Left lung (tissue), 10 donors: ENCODE measurements around the gene CADM1. TPM values are rescaled to one million over a fixed set of nuclear protein-coding genes. Genes with fewer than 3 reads are reported as not detected.

Source experiments
- ATAC-seq: fragments of 200-7000 bp; cut with Tn5 transposase; one replicate; pipeline ENCODE4 v1.9.1; 2020; ENCODE audit warnings: moderate library complexity
- DNase-seq, 4 donors: peaks; one replicate each; pipeline ENCODE4 v3.0.0-alpha.2; 2013 to 2020
- H3K27ac ChIP-seq, 2 donors: fragments of 200-600 bp; sonication (generic) in 1 of 2; one replicate each; pipeline versions ENCODE4 v1.5.0 to v1.8.0; 2020 to 2021
- H3K27me3 ChIP-seq, 2 donors: fragments of 200-600 bp; sonication (generic) in 1 of 2; one replicate each; pipeline versions ENCODE4 v1.5.0 to v1.8.0; 2020 to 2021
- H3K36me3 ChIP-seq, 2 donors: fragments of 200-600 bp; sonication (generic) in 1 of 2; one replicate each; pipeline versions ENCODE4 v1.5.0 to v1.8.0; 2020 to 2021
- H3K4me1 ChIP-seq, 2 donors: fragments of 200-600 bp; one replicate each; pipeline ENCODE4 v1.8.0; 2021
- H3K4me3 ChIP-seq, 2 donors: fragments of 200-600 bp; sonication (generic) in 1 of 2; one replicate each; pipeline versions ENCODE4 v1.5.0 to v1.8.0; 2020 to 2021; ENCODE audit warnings: mild to moderate bottlenecking in 1 of 2
- H3K9me3 ChIP-seq, 2 donors: fragments of 200-600 bp; sonication (generic) in 1 of 2; one replicate each; pipeline versions ENCODE4 v1.5.0 to v1.8.0; 2020 to 2021
- intact Hi-C, 2 donors: fragments of 100-400 bp; cut with DNase I; formaldehyde crosslinking; loops; one replicate each; pipeline versions ENCODE4 v1.11.2 to v1.14.2; 2022
- polyA plus RNA-seq, 6 donors: library from polyadenylated mRNA; unstranded; fragments of 120-200 nt; gene quantifications; one replicate each; pipeline ENCODE4 v1.2.1, GENCODE V29; 2013; ENCODE audit not compliant: insufficient read length in 6 of 6
- total RNA-seq, 2 donors: library from RNA; stranded (reverse); fragmentation: NEBNext Ultra II Directional; extraction: Animal tissue kit (Norgen Biotek cat#: 25700); gene quantifications; one replicate each; pipeline ENCODE4 v1.2.1, GENCODE V29; 2021
- TF ChIP-seq, protein P1 (sequence below), 2 donors: fragments of 200-600 bp; sonication (generic) in 1 of 2; IDR thresholded peaks; one replicate each; pipeline versions ENCODE4 v1.5.0 to v1.8.0; 2021; ENCODE audit warnings: antibody characterized with exemption in 2 of 2
- donor health status: DM: no; HTN: yes; CAD: no.
- donor health status: DM: no; HTN: no; CAD: no.

CADM1 gene
- total and polyA plus RNA-seq, 8 donors = 105 to 307 (median 156) TPM

DNA sequence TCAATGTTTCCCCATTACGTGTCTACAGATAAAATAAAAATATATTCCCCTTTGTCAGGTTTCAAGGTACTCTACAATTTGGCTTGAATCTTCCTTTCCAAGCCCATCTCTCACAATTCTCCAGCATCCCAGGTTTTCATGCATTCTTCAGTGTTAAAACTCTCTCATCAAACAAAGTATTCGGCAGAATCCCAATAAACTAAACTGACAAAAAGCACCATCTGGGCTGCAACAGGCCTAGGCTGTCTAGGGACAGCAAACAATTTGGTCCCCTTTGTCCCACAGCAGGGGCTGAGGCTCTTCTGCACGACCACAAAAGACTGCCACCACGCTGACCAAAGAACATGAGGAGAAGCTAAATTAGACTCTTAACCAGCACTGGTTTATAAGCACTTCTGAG, 159.4 kb downstream of the CADM1 start:
- Histone ChIP-seq H3K27ac (no peak overlapping the region), H3K9me3 (no peaks in the 10 kb centered on the region), H3K36me3 (no peaks in the 10 kb centered on the region), H3K4me1 (no peaks in the 10 kb centered on the region), H3K4me3 (no peak overlapping the region), H3K27me3 (no peaks in the 10 kb centered on the region)
- ATAC-seq = no peak
- TF ChIP-seq, protein P1, sequence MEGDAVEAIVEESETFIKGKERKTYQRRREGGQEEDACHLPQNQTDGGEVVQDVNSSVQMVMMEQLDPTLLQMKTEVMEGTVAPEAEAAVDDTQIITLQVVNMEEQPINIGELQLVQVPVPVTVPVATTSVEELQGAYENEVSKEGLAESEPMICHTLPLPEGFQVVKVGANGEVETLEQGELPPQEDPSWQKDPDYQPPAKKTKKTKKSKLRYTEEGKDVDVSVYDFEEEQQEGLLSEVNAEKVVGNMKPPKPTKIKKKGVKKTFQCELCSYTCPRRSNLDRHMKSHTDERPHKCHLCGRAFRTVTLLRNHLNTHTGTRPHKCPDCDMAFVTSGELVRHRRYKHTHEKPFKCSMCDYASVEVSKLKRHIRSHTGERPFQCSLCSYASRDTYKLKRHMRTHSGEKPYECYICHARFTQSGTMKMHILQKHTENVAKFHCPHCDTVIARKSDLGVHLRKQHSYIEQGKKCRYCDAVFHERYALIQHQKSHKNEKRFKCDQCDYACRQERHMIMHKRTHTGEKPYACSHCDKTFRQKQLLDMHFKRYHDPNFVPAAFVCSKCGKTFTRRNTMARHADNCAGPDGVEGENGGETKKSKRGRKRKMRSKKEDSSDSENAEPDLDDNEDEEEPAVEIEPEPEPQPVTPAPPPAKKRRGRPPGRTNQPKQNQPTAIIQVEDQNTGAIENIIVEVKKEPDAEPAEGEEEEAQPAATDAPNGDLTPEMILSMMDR (IDR thresholded peaks at IDR 0.05) = no peak
- intact Hi-C loops = no loop called here
- no peak for DNase-seq

DNA sequence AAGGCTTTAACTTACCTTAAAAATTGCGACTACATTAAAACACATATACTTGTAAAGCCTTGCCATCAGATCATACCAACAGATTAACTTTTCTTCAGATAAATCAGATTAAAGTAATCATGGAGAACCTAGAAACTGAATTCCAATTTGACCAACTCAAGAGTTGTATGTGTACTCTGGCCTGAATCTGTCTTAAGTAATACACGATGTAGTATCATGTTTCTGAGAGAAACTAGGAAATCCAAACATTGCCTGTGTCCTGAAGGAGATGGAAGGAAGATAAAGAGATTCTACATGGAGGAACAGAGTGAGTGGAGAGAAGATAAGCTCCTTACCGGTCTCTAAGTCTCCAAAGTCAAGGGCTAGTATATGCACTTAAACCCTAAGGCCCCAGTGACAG, 162.1 kb downstream of the CADM1 start:
- Histone ChIP-seq H3K4me3 (no peak overlapping the region), H3K4me1 (no peaks in the 10 kb centered on the region), H3K36me3 (no peaks in the 10 kb centered on the region), H3K27ac (no peak overlapping the region), H3K27me3 (no peaks in the 10 kb centered on the region), H3K9me3 (no peaks in the 10 kb centered on the region)
- intact Hi-C loops = no loop called here
- TF ChIP-seq, protein P1 (IDR thresholded peaks at IDR 0.05) = no peak
- no peak for ATAC-seq
- DNase-seq = no peak

DNA sequence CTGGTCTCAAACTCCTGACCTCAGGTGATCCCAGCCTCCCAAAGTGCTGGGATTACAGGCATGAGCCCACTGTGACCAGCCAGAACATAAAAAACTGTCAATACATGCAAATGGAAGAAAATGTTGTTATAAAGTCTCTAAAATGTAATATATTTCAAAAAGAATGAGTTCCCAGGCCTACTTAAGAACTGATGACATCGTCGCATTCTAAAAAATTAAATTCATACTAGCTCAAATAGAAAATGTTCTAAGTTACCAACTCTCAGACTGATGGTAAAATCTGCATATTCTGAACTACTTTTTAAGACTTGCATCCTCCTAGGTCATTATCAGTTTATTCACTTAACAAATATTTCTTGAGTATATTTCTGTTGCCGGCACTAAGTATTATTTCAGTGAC, 163.3 kb downstream of the CADM1 start:
- DNase-seq = no peak
- H3K27me3 ChIP-seq = no peaks in the 10 kb centered on the region
- no peaks in the 10 kb centered on the region for H3K9me3 ChIP-seq
- no peaks in the 10 kb centered on the region for H3K4me1 ChIP-seq
- no peaks in the 10 kb centered on the region for H3K36me3 ChIP-seq
- no peak overlapping the region for H3K27ac ChIP-seq
- ATAC-seq = no peak
- TF ChIP-seq, protein P1 (IDR thresholded peaks at IDR 0.05) = no peak
- intact Hi-C loops = no loop called here
- H3K4me3 ChIP-seq = no peak overlapping the region

DNA sequence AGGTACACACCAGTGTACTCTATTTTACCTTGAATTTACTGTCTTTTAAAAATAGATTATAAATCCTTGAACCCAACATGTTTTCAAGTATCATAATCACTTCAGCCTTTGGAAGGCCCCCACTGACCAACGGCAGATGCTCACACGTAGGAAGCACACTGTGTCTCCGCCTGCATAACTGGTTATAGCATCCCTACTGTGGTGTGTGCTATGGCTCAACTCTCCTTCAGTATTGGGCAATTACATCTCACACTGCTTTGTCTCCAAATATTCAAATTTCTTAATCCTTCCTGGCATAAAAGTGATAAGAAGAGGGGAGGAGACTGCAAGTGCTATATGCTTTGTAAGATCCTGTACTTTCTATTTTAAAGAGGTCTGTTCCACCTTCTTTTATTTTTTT, 165.7 kb downstream of the CADM1 start:
- H3K27me3 ChIP-seq = no peaks in the 10 kb centered on the region
- intact Hi-C loops = loop anchor here in 1 of 2 donors (10.0 kb wide), 1 partner anchor 166 kb away; the partner anchor contains the start of gene CADM1
- no peak overlapping the region for H3K27ac ChIP-seq
- DNase-seq (peak in 1 of 4 donors; percentile 52), ATAC-seq (peak; percentile 59)
- TF ChIP-seq, protein P1 (IDR thresholded peaks at IDR 0.05) = no peak
- H3K36me3 ChIP-seq = no peaks in the 10 kb centered on the region
- H3K4me1 ChIP-seq = peaks cover 0 to 3% of the 10 kb centered on the region in 2 donors
- H3K4me3 ChIP-seq = no peak overlapping the region
- H3K9me3 ChIP-seq = no peaks in the 10 kb centered on the region

DNA sequence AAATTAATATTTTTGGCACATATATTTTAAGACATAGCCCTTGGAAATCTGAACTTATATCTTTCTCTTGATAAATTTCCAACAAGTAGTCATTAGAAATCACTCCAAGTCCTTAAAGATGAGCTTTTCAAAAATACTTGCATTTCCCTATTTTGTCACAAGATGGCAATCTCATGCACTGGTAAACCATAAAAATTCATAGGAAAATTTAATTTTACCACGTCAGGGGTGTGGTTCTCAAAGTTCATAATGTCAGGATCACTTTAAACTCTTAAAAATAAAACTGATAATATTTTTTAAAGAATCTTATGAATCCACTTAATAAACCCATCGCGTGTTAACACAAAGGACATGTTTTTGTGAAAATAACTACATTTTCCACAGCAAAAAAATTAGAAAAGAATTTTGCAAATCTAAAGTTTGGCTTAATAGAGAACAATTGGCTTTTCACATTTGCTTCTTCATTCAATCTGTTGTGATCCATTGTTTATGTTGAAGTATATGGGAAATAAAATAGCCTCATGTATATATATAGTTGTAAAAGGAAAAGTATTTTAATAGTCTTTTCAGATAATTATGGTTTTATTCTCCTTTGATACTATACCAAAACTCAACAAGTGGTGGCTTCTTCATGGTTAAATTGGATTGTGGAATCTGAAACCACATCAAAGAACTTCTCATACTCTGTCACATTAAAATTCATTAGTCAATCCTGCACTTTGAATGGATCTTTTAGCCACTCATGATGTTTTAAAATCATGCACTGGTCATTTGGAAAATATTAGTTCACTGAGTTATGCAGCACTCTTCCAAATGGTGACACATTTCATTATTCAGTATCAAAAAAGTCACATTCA, 169.1 kb downstream of the CADM1 start:
- H3K9me3 ChIP-seq = no peaks in the 10 kb centered on the region
- TF ChIP-seq, protein P1 (IDR thresholded peaks at IDR 0.05) = peak; percentile 55 to 76
- H3K36me3 ChIP-seq = no peaks in the 10 kb centered on the region
- H3K27ac ChIP-seq = no peak overlapping the region
- intact Hi-C loops = loop anchor here in 1 of 2 donors (10.0 kb wide), 1 partner anchor 170 kb away; the partner anchor contains the start of gene CADM1
- no peak overlapping the region for H3K4me3 ChIP-seq
- DNase-seq (peak in 1 of 4 donors; percentile 48), ATAC-seq (peak; percentile 58)
- no peaks in the 10 kb centered on the region for H3K27me3 ChIP-seq
- peaks cover 0 to 3% of the 10 kb centered on the region in 2 donors for H3K4me1 ChIP-seq
